ENCODE measurements around the gene PTEN. TPM values are rescaled to one million over a fixed set of nuclear protein-coding genes. Genes with fewer than 3 reads are reported as not detected.
"Not testable (repeated sequence)": the region's sequence is repeated elsewhere in the genome, so short reads cannot be mapped to it uniquely, and the experiment has no call there.

PTEN gene
- total RNA-seq, 1 experiment from 2014 or later = 44.6 TPM

DNA sequence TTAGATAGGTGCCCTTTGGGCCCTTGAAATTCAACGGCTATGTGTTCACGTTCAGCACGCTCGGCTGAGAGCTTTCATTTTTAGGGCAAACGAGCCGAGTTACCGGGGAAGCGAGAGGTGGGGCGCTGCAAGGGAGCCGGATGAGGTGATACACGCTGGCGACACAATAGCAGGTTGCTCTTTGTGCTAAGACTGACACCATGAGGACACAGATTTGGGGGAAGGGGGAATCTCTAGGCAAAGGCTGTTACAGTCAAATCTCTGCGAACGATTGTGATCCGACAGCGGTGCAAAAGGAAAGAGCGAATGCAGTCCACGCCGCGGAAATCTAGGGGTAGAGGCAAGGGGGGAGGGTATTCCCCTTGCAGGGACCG, 759 bp upstream of the PTEN start:
- H3K4me3 Mint-ChIP-seq (ENCODE audit: low read depth, unreplicated experiment) = peak overlapping the region; percentile 92
- peaks cover 17% of the 10 kb centered on the region for H3K4me1 Mint-ChIP-seq (ENCODE audit: low read depth, unreplicated experiment)
- H3K27ac Mint-ChIP-seq (ENCODE audit: unreplicated experiment) = peak overlapping the region; percentile 76
- no peaks in the 10 kb centered on the region for H3K9me3 Mint-ChIP-seq (ENCODE audit: low read depth, unreplicated experiment)
- intact Hi-C loops (cut with micrococcal nuclease; ENCODE audit: unreplicated experiment) = loop anchor here (5.0 kb wide), 2 partner anchors 250 to 690 kb away; no protein-coding TSS in a partner anchor
- no peak for DNase-seq
- no TSS peak for BruUV-seq (replicated peaks)
- no peak for TF ChIP-seq CTCF (IDR thresholded peaks at IDR 0.05; ENCODE audit: unreplicated experiment)
- no peaks in the 10 kb centered on the region for H3K27me3 Mint-ChIP-seq (ENCODE audit: unreplicated experiment)
- CTCF ChIA-PET = interaction anchor here (1.1 to 1.7 kb wide), 5 partner anchors 25 to 525 kb away, joined by 3 to 6 read pairs (median 4); partner anchors contain the start of gene ATAD1
- peaks cover 48% of the 10 kb centered on the region for H3K36me3 Mint-ChIP-seq (ENCODE audit: insufficient read depth, unreplicated experiment)

- H3K27me3 Mint-ChIP-seq (ENCODE audit: unreplicated experiment); H3K9me3 Mint-ChIP-seq (ENCODE audit: low read depth, unreplicated experiment); DNase-seq; BruUV-seq (replicated peaks): not testable (repeated sequence)
- Mint-ChIP-seq H3K27ac (ENCODE audit: unreplicated experiment) (peak overlapping the region; percentile 86), H3K4me1 (ENCODE audit: low read depth, unreplicated experiment) (peaks cover 17% of the 10 kb centered on the region), H3K4me3 (ENCODE audit: low read depth, unreplicated experiment) (peak overlapping the region; percentile 92), H3K36me3 (ENCODE audit: insufficient read depth, unreplicated experiment) (peaks cover 48% of the 10 kb centered on the region)
- CTCF ChIA-PET = interaction anchor here (1.2 kb wide), 1 partner anchor 46 kb away, joined by 4 read pairs; the partner anchor contains the start of gene ATAD1
- intact Hi-C loops (cut with micrococcal nuclease; ENCODE audit: unreplicated experiment) = loop anchor here (5.0 kb wide), 2 partner anchors 248 to 688 kb away; no protein-coding TSS in a partner anchor
Measured at GRCh38 chr10:87863951-87864495, 598 bp downstream of the PTEN start.

- intact Hi-C loops (cut with micrococcal nuclease; ENCODE audit: unreplicated experiment) = loop anchor here (5.0 kb wide), 3 partner anchors 63 to 688 kb away; no protein-coding TSS in a partner anchor
- TF ChIP-seq CTCF (IDR thresholded peaks at IDR 0.05; ENCODE audit: unreplicated experiment) = no peak
- H3K27me3 Mint-ChIP-seq (ENCODE audit: unreplicated experiment) = no peaks in the 10 kb centered on the region
- H3K4me1 Mint-ChIP-seq (ENCODE audit: low read depth, unreplicated experiment) = peaks cover 17% of the 10 kb centered on the region
- H3K36me3 Mint-ChIP-seq (ENCODE audit: insufficient read depth, unreplicated experiment) = peaks cover 48% of the 10 kb centered on the region
- no peak for DNase-seq
- BruUV-seq (replicated peaks) = TSS peak; percentile 36
- H3K27ac Mint-ChIP-seq (ENCODE audit: unreplicated experiment) = peak overlapping the region; percentile 86
- H3K4me3 Mint-ChIP-seq (ENCODE audit: low read depth, unreplicated experiment) = peak overlapping the region; percentile 92
- CTCF ChIA-PET = no interaction called here
- no peaks in the 10 kb centered on the region for H3K9me3 Mint-ChIP-seq (ENCODE audit: low read depth, unreplicated experiment)
Measured at GRCh38 chr10:87864496-87865059, 1.2 kb downstream of the PTEN start.

DNA sequence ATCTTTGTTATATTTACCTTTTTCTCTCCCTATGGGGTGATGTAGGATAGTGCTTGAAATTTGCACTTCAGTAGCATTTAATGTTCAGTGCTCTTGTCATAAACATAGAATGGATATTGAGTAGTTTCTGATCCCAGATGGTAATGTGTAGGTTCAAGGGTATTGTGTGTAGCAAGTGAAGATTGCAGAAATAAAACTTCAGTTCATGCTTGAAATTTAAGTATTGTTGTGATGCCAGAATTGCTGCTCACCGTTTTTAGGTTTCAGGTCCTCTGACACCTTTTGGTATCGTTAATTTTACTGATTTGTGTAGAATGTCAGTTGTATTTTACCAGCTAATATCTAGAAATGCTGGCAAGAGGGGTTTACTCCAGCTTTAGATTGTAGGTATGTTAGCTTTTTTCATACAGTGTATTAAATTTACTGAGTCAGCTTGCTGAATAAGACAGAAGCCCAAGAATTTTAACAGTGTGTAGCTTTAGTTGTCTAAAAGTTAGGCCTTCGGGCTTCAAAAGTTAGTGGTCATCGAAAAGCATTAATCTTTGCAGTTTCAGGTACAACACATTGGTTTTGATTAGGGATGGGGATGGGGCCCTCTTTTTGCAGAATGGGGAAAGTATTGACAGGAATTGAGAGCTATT, 1.9 kb downstream of the PTEN start:
- Mint-ChIP-seq H3K4me1 (ENCODE audit: low read depth, unreplicated experiment) (peaks cover 16% of the 10 kb centered on the region), H3K27ac (ENCODE audit: unreplicated experiment) (peak overlapping the region; percentile 86), H3K9me3 (ENCODE audit: low read depth, unreplicated experiment) (no peaks in the 10 kb centered on the region), H3K4me3 (ENCODE audit: low read depth, unreplicated experiment) (peak overlapping the region; percentile 92), H3K27me3 (ENCODE audit: unreplicated experiment) (no peaks in the 10 kb centered on the region), H3K36me3 (ENCODE audit: insufficient read depth, unreplicated experiment) (peaks cover 48% of the 10 kb centered on the region)
- TF ChIP-seq CTCF (IDR thresholded peaks at IDR 0.05; ENCODE audit: unreplicated experiment) = no peak
- CTCF ChIA-PET = no interaction called here
- DNase-seq = no peak
- intact Hi-C loops (cut with micrococcal nuclease; ENCODE audit: unreplicated experiment) = loop anchor here (5.0 kb wide), 1 partner anchor 62 kb away; no protein-coding TSS in a partner anchor
- no TSS peak for BruUV-seq (replicated peaks)
